ENCODE results near the gene SPAG6.

DNA sequence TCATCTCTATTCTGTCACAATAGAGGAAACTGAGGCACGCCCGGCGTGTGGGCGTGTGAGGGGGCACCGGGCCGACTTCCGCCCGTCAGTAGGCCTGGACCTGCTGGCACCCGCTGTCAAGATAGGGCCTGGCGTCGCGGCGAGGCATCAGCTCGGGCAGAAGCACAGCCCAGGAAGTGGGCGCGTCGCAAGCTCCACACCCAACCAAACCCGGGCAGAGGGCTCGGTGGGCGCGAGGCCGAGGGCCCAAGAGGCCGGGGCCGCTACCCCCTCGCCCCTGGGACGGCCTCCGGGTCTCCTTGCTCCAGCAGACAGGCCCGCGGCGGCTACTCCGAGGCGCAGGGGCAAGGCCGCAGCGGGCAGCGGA, 91.2 kb downstream of the SPAG6 start:
- no peak for TF ChIP-seq POLR2AphosphoS5 (IDR thresholded peaks at IDR 0.05; ENCODE audit: low read depth, low read length)
- TF ChIP-seq POLR2A (IDR thresholded peaks at IDR 0.05; ENCODE audit: low read depth, low read length), result no peak

Data from GM12891 (cell line).